22Rv1 (cell line): ENCODE measurements around the gene UBE3D.

Experiments used
- CTCF ChIP-seq: fragments of 450-650 bp; IDR thresholded peaks from 2 replicates; pipeline ENCODE4 v1.5.1; 2017; ENCODE audit warnings: mild to moderate bottlenecking
- ZFX ChIP-seq: fragments of 450-650 bp; IDR thresholded peaks from 2 replicates; pipeline ENCODE4 v1.6.1; 2017; ENCODE audit warnings: antibody characterized with exemption, borderline replicate concordance

- TF ChIP-seq CTCF (no peak), ZFX (no peak)
Measured at GRCh38 chr6:82954937-82955577, 110.6 kb downstream of the UBE3D start.
